Measurements from ENCODE around the gene RPN1.

RPN1 gene

DNA sequence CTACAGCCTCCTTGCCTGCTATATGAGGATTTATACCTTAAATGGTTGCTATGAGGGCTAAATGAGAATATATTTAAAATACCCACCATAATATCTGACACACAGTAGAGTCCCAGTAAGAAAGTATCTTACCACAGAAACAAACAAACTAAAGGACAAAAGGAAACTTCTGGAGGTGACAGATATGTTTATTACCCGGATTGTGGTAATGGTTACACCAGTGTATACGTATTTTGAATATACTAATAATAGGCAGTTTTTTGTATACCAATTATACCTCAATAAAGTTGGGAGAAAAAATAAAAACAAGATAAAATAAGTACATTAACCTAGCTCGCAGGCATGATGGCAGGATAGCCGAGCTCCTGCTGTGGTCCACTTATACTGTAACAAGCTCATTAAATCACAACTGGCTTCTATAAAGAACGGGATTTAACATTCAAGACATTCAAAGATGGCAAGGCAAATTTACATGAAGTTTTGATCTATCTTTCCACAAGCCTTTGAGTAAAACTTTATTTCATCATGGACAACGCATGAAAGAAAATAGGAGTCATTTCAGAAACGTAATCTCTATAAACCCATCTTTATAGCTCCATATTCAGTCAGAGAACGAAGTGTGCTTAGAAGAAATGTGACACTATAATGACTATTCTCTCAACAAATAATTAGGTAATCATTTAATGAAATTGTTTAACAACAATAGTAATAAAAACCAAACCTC is 1.5 kb downstream of the RPN1 start:
- DNase-seq (ENCODE audit: low read depth), result no peak

DNA sequence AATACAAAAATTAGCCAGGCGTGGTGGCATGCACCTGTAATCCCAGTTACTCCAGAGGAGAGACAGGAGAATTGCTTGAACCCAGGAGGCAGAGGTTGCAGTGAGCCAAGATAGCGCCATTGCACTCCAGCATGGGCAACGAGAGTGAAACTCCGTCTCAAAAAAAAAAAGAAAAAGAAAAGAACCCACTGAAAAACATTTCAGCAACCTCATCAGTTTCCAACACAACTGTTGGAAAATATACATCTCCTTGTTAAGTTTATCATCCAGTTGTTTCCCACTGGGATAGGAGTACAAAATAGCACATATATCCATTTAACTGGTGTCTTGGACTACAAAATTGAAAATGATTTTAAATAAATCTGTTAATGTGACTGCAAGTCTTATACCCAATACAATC is 2.2 kb downstream of the RPN1 start:
- DNase-seq (ENCODE audit: low read depth), result no peak

DNA sequence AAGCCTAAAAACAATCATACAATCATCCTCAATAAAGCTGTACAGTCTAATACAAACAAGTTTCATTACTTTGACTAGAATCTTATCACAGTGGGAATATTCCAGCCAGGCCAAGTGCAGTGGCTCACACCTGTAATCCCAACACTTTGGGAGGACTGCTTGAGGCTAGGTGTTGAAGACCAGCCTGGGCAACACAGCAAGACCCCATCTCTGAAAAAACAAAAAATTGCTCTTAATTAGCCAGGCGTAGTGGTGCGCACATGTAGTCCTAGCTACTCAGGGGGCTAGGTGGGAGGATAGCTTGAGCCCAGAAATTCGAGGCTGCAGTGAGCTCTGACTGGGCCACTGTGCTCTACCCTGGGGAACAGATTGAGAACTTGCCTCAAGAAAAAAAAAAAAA is 3.3 kb downstream of the RPN1 start:
- no peak for DNase-seq (ENCODE audit: low read depth)

DNA sequence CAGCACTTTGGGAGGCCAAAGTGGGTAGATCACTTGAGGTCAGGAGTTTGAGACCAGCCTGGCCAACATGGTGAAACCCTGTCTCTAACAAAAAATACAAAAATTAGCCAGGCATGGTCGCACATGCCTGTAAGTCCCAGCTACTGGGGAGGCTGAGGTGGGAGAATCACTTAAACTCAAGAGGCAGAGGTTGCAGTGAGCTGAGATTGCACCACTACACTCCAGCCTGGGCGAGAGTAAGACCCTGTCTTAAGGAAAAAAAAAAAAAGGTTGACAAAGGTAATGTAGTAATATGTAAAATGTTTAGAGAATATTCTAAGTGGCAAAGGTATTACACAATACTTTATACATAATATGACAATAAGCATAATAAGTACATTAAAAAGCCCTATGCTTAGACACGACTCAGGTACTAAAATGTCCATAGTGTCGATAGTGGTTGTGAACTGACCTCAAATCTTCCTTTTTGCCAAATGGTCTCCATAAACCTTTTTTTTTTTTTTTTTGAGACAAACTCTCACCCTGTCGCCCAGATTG is 16.5 kb downstream of the RPN1 start:
- DNase-seq (ENCODE audit: low read depth), result no peak

DNA sequence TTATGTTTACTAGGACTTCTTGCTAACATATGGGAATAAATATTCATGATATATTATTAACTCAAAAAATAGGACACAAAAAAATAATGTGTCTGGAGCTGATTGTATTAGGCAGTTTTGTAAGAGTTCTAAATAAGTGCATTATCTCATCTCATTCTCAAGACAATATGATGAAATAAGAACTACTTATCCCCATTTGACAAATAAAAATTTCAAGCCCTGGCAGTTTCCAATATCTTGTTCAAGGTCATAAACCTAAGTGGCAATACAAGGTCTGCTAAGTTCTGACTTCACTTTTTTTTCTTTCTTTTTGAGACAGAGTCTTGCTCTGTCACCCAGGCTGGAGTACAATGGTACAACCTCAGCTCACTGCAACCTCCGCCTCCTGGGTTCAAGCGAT is 18.3 kb downstream of the RPN1 start:
- DNase-seq (ENCODE audit: low read depth), result no peak

DNA sequence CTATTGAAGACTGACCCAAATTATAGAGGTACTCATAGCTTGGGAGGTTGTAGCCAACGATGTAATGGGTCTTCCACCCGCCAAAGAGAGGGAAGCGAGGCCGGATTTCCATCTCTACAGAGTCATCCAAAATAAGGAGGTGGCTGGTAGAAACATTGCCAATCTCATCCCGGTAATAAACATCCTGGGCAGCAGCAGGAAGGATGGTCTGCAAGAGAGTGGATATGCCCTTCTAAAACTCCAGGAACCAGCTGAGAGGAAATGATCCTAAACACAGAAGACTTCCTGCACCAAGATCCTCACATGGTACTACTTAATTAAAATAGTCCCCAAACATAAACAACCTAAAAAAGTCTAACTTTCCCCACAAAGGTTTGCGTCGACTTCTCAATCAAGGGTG is 20.7 kb downstream of the RPN1 start:
- DNase-seq (ENCODE audit: low read depth), result no peak

DNA sequence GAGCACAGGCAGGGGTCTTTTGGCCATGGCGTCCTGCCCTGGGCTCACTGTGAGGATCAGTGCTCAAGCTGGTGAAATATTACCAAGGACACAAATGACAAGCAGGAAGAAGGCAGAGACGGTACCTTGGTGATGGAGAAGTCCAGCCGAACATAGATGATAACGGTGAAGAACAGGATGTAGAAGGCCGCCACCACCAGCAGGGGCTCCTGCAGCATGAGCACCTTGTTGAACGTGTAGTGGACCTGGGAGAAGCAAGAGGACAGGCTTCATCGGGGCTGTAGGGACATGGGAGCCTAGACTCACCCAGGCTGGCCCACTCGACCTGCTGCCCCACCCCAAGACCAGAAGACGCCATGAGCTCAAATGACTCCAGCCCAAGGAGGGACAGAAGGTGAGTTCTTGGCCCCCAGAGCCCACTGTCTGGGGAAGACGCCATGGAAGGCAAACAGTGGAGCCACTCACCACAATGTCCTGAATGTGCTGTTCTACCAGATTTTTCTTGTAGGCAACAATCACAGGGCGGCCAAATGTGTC is 25.1 kb downstream of the RPN1 start:
- no peak for DNase-seq (ENCODE audit: low read depth)

DNA sequence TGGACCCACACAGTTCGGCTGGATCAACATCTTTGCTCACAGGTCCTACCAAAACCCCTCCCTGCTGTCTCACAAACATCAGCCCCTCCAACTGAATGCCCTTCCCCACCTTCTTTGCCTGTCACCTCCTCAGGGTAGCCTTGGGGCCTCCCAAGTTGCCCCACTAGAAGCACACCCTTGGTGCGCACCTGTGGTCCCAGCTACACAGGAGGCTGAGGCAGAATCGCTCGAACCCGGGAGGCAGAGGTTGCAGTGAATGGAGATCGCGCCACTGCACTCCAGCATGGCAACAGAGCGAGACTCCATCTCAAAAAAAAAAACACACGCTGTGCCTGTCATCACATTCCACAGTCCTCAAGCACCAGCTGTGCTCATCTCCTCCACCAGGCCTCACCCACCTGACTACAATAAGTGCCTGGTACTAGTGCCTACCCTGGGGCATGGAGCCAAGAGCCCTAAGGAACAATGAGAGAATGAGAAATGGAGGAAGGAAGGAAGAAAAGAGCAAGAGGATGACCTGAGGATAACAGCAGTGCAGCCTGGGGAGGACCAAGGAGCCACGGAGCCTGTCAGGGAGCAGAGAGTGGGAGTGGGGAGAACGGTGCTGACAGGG is 26.0 kb downstream of the RPN1 start:
- DNase-seq (ENCODE audit: low read depth), result no peak

DNA sequence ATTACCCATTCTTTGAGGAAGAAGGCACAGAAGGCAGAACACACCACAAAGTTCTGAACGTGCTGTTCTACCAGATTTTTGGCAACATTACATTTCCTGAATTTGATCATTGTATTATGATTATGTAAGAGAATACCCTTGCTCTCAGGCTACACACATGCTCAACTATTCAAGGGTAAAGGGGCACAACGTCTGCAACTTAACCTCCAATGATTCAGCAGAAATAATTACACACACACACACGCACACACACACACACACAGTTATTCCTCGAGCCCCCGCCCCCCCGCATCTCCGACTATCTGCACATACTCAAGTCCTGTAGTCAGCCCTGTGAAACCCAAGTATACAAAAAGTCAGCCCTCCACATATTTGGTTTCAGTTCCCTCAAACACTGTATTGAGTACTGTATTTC is 26.8 kb downstream of the RPN1 start:
- peak; percentile 99 for DNase-seq (ENCODE audit: low read depth)

DNA sequence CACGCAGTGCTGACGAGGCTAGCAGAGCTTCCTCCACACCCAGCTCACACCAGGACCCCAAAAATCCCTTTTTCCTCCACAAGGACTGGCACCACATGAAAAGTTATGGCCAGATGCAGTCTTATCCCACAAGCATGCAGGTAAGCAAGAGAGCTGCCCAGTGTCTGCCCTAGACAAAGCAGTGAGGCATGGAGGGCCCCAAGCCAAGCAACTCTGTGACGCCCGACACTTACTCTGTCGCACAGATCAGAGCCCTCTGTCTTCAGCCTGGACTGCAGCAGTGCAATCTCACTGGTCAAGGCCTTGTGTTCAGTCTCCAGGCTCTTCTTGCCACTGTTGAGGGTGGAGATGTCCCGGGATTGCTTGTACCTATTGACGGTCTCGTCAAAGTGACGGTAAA is 28.7 kb downstream of the RPN1 start:
- no peak for DNase-seq (ENCODE audit: low read depth)

DNA sequence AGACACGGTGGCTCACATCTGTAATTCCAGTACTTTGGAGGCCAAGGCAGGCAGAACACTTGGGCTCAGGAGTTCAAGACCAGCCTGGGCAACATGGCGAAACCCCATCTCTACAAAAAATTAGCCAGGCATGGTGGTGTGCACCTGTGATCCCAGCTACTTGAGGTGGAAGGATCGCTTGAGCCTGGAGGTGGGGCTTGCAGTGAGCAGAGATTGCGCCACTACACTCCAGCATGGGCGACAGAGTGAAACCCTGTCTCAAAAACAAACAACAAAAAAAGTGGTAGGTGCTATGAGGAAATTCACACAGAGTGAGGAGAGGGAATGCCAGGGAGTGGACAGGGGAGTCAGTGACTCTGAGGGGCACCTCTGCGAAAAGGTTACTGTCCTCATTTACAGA is 29.4 kb downstream of the RPN1 start:
- no peak for DNase-seq (ENCODE audit: low read depth)

DNA sequence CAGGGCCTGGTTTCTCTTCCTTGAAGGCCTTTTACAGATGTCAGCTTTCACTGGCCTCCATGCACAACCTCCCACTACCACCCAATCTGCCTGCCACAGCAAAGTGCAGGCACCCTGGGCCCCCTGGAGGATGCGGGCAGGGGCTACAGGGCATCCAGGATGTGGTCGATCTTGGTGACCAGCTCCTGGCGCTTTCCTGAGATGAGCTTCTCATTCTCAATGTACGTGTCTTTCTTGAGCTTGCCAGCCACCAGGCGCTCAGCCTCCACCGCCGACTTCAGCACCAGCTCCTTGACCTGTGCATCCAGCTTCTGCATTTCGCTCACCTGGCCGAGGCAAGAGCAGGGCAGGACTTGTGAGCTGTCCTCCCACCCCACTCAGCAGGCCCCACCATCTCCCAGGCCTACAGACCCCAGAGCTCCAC is 30.3 kb downstream of the RPN1 start:
- no peak for DNase-seq (ENCODE audit: low read depth)

DNA sequence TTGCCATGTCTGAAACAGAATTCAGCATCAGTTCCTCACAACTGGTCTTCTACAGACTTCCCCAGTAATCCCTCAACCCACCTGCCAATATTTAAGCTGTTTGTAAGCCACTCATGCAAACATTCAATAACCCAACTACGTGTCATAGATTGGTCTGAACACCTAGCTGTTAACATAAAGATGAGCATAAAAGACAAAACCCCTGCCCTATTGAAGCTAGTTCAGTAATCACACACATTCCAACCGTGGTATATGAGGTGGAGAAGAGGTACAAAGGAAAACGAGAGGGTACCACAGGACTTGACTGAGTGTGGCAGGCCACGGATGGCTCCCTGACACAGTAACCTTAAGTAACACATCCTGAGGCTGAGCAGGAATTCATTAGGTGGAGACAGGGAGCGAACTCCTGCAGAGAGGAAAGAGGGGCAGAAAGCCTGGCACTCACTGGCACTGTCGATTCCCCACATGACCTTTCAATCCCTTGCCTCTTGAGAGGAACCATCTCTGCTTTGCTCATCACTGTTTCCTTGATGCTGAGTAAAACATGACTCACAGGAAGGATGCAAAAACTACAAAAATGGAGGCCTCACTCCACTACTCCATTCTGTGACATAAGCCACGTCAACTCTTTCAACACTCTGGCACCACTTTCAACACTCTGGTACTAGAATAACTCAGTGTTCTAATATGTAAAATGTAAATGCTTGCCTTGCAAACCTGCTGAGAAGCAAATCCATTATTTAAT is 31.3 kb downstream of the RPN1 start:
- peak; percentile 98 for DNase-seq (ENCODE audit: low read depth)

DNA sequence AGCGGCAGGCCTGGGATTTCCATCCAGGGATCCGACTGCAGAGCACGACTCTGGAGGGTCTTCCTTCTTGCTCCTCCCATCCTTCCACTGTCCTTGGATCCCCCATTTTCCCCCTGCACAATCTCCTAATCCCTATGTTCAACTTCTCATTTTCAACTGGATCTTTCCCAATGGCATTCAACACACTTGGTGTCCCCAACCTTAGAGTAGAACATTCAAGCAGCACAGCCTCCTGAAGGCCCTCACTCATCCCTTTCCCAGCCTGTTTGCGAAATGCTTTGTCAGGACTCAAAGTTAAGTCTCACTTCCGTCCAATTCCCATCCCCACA is 32.3 kb downstream of the RPN1 start:
- no peak for DNase-seq (ENCODE audit: low read depth)

DNA sequence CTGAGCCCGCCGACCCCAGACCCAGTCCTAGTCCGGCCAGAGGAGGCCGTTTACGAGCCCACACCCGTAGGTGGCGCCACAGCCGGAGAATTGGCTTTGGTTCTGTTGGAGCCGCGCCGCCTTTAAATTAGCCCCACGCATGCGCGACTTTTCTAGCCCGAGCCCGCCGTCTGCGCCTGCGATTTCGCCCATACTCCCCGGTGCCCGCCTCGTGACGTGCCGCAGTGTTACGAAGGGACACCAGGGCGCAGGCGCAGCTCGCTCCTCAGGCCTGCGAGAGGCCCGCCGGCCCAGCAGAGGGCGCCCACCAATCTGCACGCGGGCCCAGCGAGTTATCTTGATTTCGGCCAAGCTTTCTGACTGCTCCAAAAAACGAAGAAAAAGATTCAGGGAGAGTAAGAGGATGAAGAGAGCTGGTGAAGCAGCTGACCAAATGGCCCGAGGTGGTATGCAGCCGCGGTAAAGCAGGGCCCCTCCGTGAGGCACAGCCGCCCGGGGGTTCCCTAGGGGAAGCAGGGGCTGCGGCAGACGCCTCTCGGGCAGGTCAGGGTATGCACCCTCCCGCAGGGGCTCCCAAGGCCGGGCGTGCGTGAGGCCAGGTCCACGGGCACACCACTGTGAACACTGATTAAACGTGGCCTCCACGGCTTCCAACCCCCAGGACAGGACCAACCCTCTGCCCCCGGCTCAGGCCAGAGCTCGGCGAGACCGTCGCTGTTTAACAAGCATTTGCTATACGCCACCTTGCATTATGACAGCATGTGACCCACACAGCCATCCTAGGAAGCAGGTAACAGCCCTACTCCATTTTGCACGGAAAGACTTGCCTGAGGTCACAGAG is 32.8 kb downstream of the RPN1 start:
- DNase-seq (ENCODE audit: low read depth), result peak; percentile 94

DNA sequence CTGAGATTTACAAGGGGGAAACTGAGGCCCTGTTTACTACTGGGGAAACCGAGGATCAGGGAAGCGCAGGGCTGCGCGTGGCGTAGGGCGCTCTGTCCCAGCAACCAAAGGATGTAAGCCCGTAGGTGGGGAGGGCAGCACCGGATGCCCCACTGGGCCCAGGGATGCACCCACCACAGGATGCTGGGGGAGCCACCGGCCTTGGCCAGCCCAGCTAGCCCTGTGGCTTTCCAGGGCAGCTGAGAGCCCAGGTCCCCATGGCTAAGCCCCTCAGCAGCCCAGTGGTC is 33.4 kb downstream of the RPN1 start:
- no peak for DNase-seq (ENCODE audit: low read depth)

DNA sequence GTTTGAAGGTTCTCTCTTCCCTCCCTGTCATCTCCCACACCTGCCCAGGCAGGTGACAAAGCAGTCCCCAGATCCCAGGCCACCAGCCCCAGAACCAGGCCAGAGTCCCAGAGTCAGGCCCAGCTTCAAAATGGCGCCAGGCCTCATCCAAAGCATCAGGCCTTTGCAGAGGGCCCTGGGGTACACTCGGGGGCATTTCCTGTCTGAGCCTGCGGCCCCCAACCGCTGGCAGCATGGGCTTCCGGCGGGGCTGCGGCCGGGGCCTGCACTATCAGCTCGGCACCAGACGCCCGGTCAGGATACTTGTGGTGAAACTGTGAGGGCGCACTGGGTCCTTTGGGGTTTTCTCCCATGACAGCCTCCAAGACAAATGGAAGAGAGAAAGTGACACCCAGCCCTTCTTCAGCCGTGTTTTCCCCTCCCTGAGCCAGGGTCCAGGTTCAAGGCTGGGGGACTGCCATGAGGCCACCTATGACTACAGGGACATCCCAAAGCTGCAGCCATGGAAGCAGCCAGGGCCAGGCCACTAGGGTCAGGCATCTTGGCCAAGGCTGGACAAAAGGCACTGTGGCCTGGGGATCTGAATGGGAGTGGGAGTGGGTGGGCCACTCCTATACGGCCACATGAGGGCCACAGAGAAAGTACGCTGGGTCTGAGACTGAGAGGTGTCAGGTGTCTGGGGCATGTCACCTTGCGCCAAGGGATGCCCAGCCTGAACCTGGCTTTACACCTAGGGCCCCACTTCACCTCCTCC is 33.9 kb downstream of the RPN1 start:
- DNase-seq (ENCODE audit: low read depth), result no peak

DNA sequence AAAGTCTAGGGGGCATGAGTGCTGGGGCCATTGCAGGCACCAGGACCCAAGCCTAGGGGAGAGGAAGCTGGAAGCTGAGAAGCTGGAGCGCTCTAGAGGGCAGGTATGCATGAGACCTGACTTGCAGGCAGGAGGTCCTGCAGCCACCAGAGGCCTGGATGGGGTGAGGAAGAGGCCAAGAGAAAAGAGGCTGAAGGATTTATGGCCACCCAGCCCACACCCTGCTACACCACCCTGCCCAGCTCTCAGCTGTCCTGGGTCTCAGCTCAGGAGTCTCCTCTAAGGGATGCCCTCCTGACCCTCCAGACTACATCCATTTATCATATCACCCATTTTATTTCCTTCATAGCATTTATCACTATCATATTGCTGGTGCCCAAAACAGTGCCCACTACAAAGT is 36.5 kb downstream of the RPN1 start:
- no peak for DNase-seq (ENCODE audit: low read depth)

DNA sequence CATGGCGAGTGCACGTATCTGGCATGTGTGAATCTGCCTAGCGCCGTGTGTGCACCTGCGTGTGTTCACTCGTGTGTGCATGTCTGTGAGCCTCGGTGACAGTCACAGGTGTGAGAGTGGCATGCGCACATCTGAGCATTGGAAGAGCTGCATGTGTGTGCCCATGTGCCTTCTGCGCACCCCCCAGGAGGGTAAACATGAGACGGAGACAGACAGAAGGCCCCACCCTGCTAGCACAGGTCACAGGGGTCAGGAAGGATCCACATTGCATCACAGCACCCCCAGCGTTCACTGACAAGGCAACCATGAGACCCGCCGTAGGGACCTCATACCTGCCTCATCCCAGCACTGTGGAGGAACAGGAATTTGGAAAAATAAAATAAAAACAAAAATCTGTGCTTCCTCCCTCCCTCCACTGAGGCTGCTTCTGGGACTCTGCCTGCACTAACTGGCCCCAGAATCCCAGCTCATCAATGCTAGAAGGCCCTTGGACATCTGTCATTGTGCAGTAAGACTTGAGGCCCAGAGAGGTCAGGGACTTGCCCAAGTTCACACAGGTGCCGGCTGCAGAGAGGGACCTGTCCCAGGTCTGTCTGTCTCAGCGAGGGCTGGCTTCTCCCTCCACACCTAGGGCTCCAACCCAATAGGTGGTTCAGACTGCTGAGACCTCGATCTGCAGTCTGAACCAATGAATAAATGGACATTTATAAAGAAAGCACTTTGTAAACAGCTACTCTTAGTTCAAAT is 37.4 kb downstream of the RPN1 start:
- no peak for DNase-seq (ENCODE audit: low read depth)

DNA sequence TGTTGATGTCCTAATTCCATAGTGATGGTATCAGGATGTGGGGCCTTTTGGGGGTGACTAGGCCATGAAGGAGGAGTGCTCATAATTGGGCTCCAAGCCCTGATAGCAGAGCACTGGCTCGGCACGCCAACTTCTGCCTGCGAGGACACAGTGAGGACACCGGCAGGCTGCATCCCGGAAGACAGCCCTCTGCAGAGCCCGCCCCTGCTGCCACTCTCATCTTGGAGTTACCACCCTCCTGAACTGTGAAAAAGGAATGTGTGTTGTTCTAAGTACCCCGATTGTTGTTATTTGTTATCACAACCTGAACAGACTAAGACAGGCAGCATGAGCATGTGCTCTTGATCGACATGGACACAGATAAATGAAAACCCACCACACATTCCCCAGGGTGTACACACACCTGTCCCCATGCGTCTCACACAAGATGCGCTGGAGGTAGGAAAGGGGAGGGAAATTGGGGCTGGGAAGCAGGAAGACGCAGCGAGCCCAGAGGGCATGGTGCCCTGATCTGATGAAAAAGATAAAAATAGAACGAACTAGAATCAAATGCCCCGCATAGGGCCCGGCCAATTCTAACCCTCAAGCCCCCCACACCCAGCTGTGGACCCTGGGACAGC is 40.1 kb downstream of the RPN1 start:
- no peak for DNase-seq (ENCODE audit: low read depth)
